MM.1S (cell line): ENCODE data around the gene EFCAB12.

Experiments
- DNase-seq: peaks from one replicate; pipeline ENCODE4 v3.0.0-alpha.2; 2015
- H2AFZ ChIP-seq: fragments of 300-600 bp; sonication (generic); 2 replicates; pipeline ENCODE4 v1.6.0; 2016; ENCODE audit warnings: antibody characterized with exemption, low read length
- H3F3A ChIP-seq: fragments of 300-600 bp; sonication (generic); 2 replicates; pipeline ENCODE4 v1.6.1; 2016; ENCODE audit warnings: mild to moderate bottlenecking, antibody characterized with exemption, low read length, moderate library complexity, mixed read lengths; ENCODE audit not compliant: insufficient read depth
- H3K27ac ChIP-seq: fragments of 300-600 bp; sonication (generic); 2 replicates; pipeline ENCODE4 v1.5.1; 2016; ENCODE audit warnings: mild to moderate bottlenecking, low read length
- H3K27me3 ChIP-seq: fragments of 300-600 bp; sonication (generic); replicated peaks from 2 replicates; pipeline ENCODE4 v1.6.0; 2016; ENCODE audit warnings: low read length; ENCODE audit not compliant: insufficient read depth
- H3K36me3 ChIP-seq: fragments of 300-600 bp; sonication (generic); replicated peaks from 2 replicates; pipeline ENCODE4 v1.6.1; 2016; ENCODE audit warnings: mild to moderate bottlenecking, low read length, mixed read lengths; ENCODE audit not compliant: insufficient read depth
- H3K4me1 ChIP-seq: fragments of 300-600 bp; sonication (generic); 2 replicates; pipeline ENCODE4 v1.6.1; 2016; ENCODE audit warnings: low read length, mixed read lengths
- H3K4me2 ChIP-seq: fragments of 300-600 bp; sonication (generic); 2 replicates; pipeline ENCODE4 v1.6.0; 2016; ENCODE audit warnings: low read depth, low read length
- H3K4me3 ChIP-seq: fragments of 300-600 bp; sonication (generic); 2 replicates; pipeline ENCODE4 v1.5.1; 2016; ENCODE audit warnings: low read length, mixed read lengths
- H3K79me2 ChIP-seq: fragments of 300-600 bp; sonication (generic); 2 replicates; pipeline ENCODE4 v1.6.1; 2016; ENCODE audit warnings: mixed run types, low read length, mixed read lengths
- H3K9ac ChIP-seq: fragments of 300-600 bp; sonication (generic); 2 replicates; pipeline ENCODE4 v1.6.1; 2016; ENCODE audit warnings: low read length, mixed read lengths
- H3K9me2 ChIP-seq: fragments of 300-600 bp; sonication (generic); replicated peaks from 2 replicates; pipeline ENCODE4 v1.6.1; 2016; ENCODE audit warnings: mild to moderate bottlenecking, low read length, mixed read lengths; ENCODE audit not compliant: insufficient read depth
- H3K9me3 ChIP-seq: fragments of 300-600 bp; sonication (generic); replicated peaks from 2 replicates; pipeline ENCODE4 v1.6.1; 2016; ENCODE audit warnings: mild to moderate bottlenecking, low read length, mixed read lengths; ENCODE audit not compliant: insufficient read depth
- H4K20me1 ChIP-seq: fragments of 300-600 bp; sonication (generic); 2 replicates; pipeline ENCODE4 v1.6.1; 2016; ENCODE audit warnings: mild to moderate bottlenecking, low read length, moderate library complexity, mixed read lengths; ENCODE audit not compliant: insufficient read depth
- CTCF ChIP-seq: fragments of 300-600 bp; sonication (generic); IDR thresholded peaks from 2 replicates; pipeline ENCODE4 v1.5.1; 2016; ENCODE audit warnings: antibody characterized with exemption, low read length, mixed read lengths
- EZH2 ChIP-seq: fragments of 300-600 bp; sonication (generic); optimal IDR thresholded peaks from 2 replicates; pipeline ENCODE3; 2017; ENCODE audit warnings: low read depth, mild to moderate bottlenecking, antibody characterized with exemption, low read length, mixed read lengths
- EZH2phosphoT487 ChIP-seq: fragments of 300-600 bp; sonication (generic); IDR thresholded peaks from 2 replicates; pipeline ENCODE4 v1.6.1; 2018; ENCODE audit warnings: antibody characterized with exemption, low read length

The EFCAB12 gene

GRCh38 chr3:129353589-129353941, 74.9 kb downstream of the EFCAB12 start:
- Histone ChIP-seq H3K4me2 (no peak overlapping the region), H3F3A (no peaks in the 10 kb centered on the region), H3K9me3 (no peaks in the 10 kb centered on the region), H3K79me2 (no peaks in the 10 kb centered on the region), H2AFZ (no peak overlapping the region), H4K20me1 (no peaks in the 10 kb centered on the region), H3K9me2 (no peaks in the 10 kb centered on the region), H3K4me1 (no peaks in the 10 kb centered on the region), H3K9ac (no peak overlapping the region), H3K27me3 (no peaks in the 10 kb centered on the region), H3K36me3 (no peaks in the 10 kb centered on the region), H3K4me3 (no peak overlapping the region), H3K27ac (no peak overlapping the region)
- no peak for DNase-seq
- no peak for TF ChIP-seq CTCF
- TF ChIP-seq EZH2: no peak
- TF ChIP-seq EZH2phosphoT487: no peak

- H4K20me1 ChIP-seq: no peaks in the 10 kb centered on the region
- no peaks in the 10 kb centered on the region for H3K9me2 ChIP-seq
- H3K4me2 ChIP-seq: no peak overlapping the region
- H3K9ac ChIP-seq: no peak overlapping the region
- no peak overlapping the region for H2AFZ ChIP-seq
- H3K4me3 ChIP-seq: no peak overlapping the region
- no peaks in the 10 kb centered on the region for H3K4me1 ChIP-seq
- no peak overlapping the region for H3K27ac ChIP-seq
- H3K9me3 ChIP-seq: no peaks in the 10 kb centered on the region
- no peaks in the 10 kb centered on the region for H3K36me3 ChIP-seq
- no peaks in the 10 kb centered on the region for H3K27me3 ChIP-seq
- TF ChIP-seq CTCF: no peak
- TF ChIP-seq EZH2phosphoT487: no peak
- no peak for TF ChIP-seq EZH2
- DNase-seq: no peak
- no peaks in the 10 kb centered on the region for H3F3A ChIP-seq
- H3K79me2 ChIP-seq: no peaks in the 10 kb centered on the region
Measured at GRCh38 chr3:129352650-129353588, 75.5 kb downstream of the EFCAB12 start.

- Histone ChIP-seq H3K4me1 (no peaks in the 10 kb centered on the region), H2AFZ (no peak overlapping the region), H3K4me2 (no peak overlapping the region), H3K27ac (no peak overlapping the region), H3F3A (no peaks in the 10 kb centered on the region), H3K4me3 (no peak overlapping the region), H3K79me2 (no peaks in the 10 kb centered on the region), H3K27me3 (no peaks in the 10 kb centered on the region), H3K9me2 (no peaks in the 10 kb centered on the region), H4K20me1 (no peaks in the 10 kb centered on the region), H3K9me3 (no peaks in the 10 kb centered on the region), H3K9ac (no peak overlapping the region), H3K36me3 (no peaks in the 10 kb centered on the region)
- DNase-seq: no peak
- TF ChIP-seq CTCF (0 out of 2 replicates have a peak, but pooled peaks have one; percentile 30), EZH2phosphoT487 (no peak)
Measured at GRCh38 chr3:129352045-129352444, 76.4 kb downstream of the EFCAB12 start.
